Activated naive CD4-positive, alpha-beta T cell treated with anti-CD3 and anti-CD28 coated beads, Interleukin-2, amount 50 U/mL, for 16 hours (primary cell): ENCODE measurements around the gene SCFD2.
"Not testable (repeated sequence)": the region's sequence is repeated elsewhere in the genome, so short reads cannot be mapped to it uniquely, and the experiment has no call there.

Experiments used
- DNase-seq: peaks from one replicate; pipeline ENCODE4 v3.0.0-alpha.2; 2020

The SCFD2 gene

GRCh38 chr4:53236624-53237023, 129.2 kb downstream of the SCFD2 start:
- not testable (repeated sequence) for DNase-seq

GRCh38 chr4:53235547-53235946, 130.3 kb downstream of the SCFD2 start:
- no peak for DNase-seq

GRCh38 chr4:53234669-53235068, 131.2 kb downstream of the SCFD2 start:
- DNase-seq: no peak

GRCh38 chr4:53234111-53234510, 131.8 kb downstream of the SCFD2 start:
- DNase-seq: no peak

GRCh38 chr4:53233114-53233795, 132.6 kb downstream of the SCFD2 start:
- DNase-seq: no peak

GRCh38 chr4:53232371-53232770, 133.5 kb downstream of the SCFD2 start:
- no peak for DNase-seq

GRCh38 chr4:53228036-53228435, 137.8 kb downstream of the SCFD2 start:
- DNase-seq: no peak

- no peak for DNase-seq
Measured at GRCh38 chr4:53227451-53227850, 138.4 kb downstream of the SCFD2 start.

- no peak for DNase-seq
Measured at GRCh38 chr4:53221832-53222480, 143.9 kb downstream of the SCFD2 start.

- not testable (repeated sequence) for DNase-seq
Measured at GRCh38 chr4:53219148-53219547, 146.7 kb downstream of the SCFD2 start.

- no peak for DNase-seq
Measured at GRCh38 chr4:53208753-53209152, 157.1 kb downstream of the SCFD2 start.

GRCh38 chr4:53205970-53206369, 159.9 kb downstream of the SCFD2 start:
- no peak for DNase-seq

- no peak for DNase-seq
Measured at GRCh38 chr4:53199356-53199755, 166.5 kb downstream of the SCFD2 start.

GRCh38 chr4:53197772-53198142, 168.1 kb downstream of the SCFD2 start:
- DNase-seq: no peak

- no peak for DNase-seq
Measured at GRCh38 chr4:53196882-53197771, 168.7 kb downstream of the SCFD2 start.

GRCh38 chr4:53195815-53196661, 169.8 kb downstream of the SCFD2 start:
- DNase-seq: no peak

- no peak for DNase-seq
Measured at GRCh38 chr4:53194727-53195126, 171.1 kb downstream of the SCFD2 start.

GRCh38 chr4:53193111-53193510, 172.8 kb downstream of the SCFD2 start:
- no peak for DNase-seq

- no peak for DNase-seq
Measured at GRCh38 chr4:53192496-53192895, 173.4 kb downstream of the SCFD2 start.

- no peak for DNase-seq
Measured at GRCh38 chr4:53191997-53192396, 173.9 kb downstream of the SCFD2 start.

- DNase-seq: no peak
Measured at GRCh38 chr4:53189011-53189410, 176.8 kb downstream of the SCFD2 start.

- no peak for DNase-seq
Measured at GRCh38 chr4:53186714-53187358, 179.0 kb downstream of the SCFD2 start.
